NCI-H510A (cell line): ENCODE results near the gene ARHGAP1.
"Not testable (repeated sequence)": the region's sequence is repeated elsewhere in the genome, so short reads cannot be mapped to it uniquely, and the experiment has no call there.

Experiments
- DNase-seq: peaks from one replicate; lab custom pipeline; 2025; lab: John Stamatoyannopoulos, UW

ARHGAP1 gene

GRCh38 chr11:46673713-46674462, 26.5 kb downstream of the ARHGAP1 start:
- DNase-seq = no peak

- no peak for DNase-seq
Measured at GRCh38 chr11:46672381-46672839, 28.0 kb downstream of the ARHGAP1 start.

GRCh38 chr11:46671958-46672315, 28.5 kb downstream of the ARHGAP1 start:
- no peak for DNase-seq

- not testable (repeated sequence) for DNase-seq
Measured at GRCh38 chr11:46670521-46670920, 29.9 kb downstream of the ARHGAP1 start.

GRCh38 chr11:46669711-46670139, 30.7 kb downstream of the ARHGAP1 start:
- DNase-seq = no peak

GRCh38 chr11:46668480-46669085, 31.8 kb downstream of the ARHGAP1 start:
- DNase-seq = no peak

GRCh38 chr11:46667043-46667481, 33.4 kb downstream of the ARHGAP1 start:
- no peak for DNase-seq

- no peak for DNase-seq
Measured at GRCh38 chr11:46666516-46666915, 33.9 kb downstream of the ARHGAP1 start.

- DNase-seq = no peak
Measured at GRCh38 chr11:46665356-46665755, 35.1 kb downstream of the ARHGAP1 start.

GRCh38 chr11:46664612-46665011, 35.8 kb downstream of the ARHGAP1 start:
- no peak for DNase-seq

- DNase-seq = no peak
Measured at GRCh38 chr11:46663277-46663940, 37.0 kb downstream of the ARHGAP1 start.

GRCh38 chr11:46662366-46662765, 38.1 kb downstream of the ARHGAP1 start:
- DNase-seq = no peak

- no peak for DNase-seq
Measured at GRCh38 chr11:46661836-46662235, 38.6 kb downstream of the ARHGAP1 start.

GRCh38 chr11:46659908-46660307, 40.5 kb downstream of the ARHGAP1 start:
- DNase-seq = no peak

- DNase-seq = no peak
Measured at GRCh38 chr11:46658259-46658658, 42.2 kb downstream of the ARHGAP1 start.

- no peak for DNase-seq
Measured at GRCh38 chr11:46657186-46657585, 43.2 kb downstream of the ARHGAP1 start.

- no peak for DNase-seq
Measured at GRCh38 chr11:46655631-46656030, 44.8 kb downstream of the ARHGAP1 start.

- DNase-seq = no peak
Measured at GRCh38 chr11:46649180-46649738, 51.2 kb downstream of the ARHGAP1 start.

GRCh38 chr11:46643986-46644385, 56.4 kb downstream of the ARHGAP1 start:
- no peak for DNase-seq

- DNase-seq = no peak
Measured at GRCh38 chr11:46643531-46643930, 56.9 kb downstream of the ARHGAP1 start.

- no peak for DNase-seq
Measured at GRCh38 chr11:46642627-46643335, 57.6 kb downstream of the ARHGAP1 start.

GRCh38 chr11:46641639-46642038, 58.8 kb downstream of the ARHGAP1 start:
- no peak for DNase-seq
